ENCODE data around the gene TF.

TF gene

DNA sequence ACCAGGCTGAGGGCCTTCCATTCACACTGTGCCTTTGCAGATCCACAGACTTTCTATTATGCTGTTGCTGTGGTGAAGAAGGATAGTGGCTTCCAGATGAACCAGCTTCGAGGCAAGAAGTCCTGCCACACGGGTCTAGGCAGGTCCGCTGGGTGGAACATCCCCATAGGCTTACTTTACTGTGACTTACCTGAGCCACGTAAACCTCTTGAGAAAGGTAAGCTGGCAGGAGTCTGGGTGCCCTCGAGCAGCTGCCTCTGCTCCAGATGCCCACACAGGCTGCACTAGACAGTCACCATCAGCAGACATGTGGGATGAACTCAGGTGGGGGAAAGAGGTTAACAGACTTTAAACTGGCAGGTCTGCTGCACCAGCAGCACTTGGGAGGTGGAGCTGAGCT lies 8.3 kb downstream of the TF start:
- no peak for TF ChIP-seq ZNF274 (IDR thresholded peaks at IDR 0.05; ENCODE audit: low read depth, low read length)
- no peak overlapping the region for H3K4me3 ChIP-seq (ENCODE audit: low read length)

DNA sequence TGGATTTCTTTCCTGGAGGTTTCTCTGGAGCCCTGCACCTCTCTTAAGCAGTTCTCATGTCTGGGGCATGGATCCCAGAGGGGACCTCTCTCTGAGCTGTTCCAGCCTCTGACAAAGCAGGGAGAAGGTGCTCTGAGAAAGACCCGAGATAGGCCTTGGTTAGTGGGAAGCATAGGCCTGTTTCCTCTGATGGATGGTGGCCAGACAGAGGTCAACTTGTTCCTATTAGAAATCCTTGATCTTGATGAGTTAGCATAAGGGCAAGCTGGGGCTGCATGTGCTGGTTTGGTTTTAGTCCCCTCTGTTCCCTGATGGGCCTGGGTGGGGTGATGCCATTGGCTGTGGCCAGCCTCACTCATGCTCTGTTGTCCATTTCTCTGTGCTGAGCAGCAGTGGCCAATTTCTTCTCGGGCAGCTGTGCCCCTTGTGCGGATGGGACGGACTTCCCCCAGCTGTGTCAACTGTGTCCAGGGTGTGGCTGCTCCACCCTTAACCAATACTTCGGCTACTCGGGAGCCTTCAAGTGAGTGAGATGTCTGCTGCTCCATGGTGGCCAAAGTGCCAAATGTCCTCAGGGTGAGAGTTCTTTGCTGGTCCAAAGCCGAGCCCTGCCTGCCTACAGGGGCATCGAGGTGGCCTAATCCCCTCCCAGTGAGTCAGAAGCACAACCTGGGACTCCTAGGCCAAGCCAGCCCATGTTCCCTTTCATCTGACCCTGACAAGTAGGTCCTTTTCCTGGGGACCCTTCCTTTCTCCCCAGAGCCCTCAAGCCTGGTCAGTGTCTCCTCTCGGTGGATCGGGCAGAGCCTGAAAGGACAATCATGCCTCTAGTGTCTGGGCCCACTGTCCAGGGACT lies 9.0 kb downstream of the TF start:
- TF ChIP-seq ZNF274 (IDR thresholded peaks at IDR 0.05; ENCODE audit: low read depth, low read length): no peak
- no peak overlapping the region for H3K4me3 ChIP-seq (ENCODE audit: low read length)

DNA sequence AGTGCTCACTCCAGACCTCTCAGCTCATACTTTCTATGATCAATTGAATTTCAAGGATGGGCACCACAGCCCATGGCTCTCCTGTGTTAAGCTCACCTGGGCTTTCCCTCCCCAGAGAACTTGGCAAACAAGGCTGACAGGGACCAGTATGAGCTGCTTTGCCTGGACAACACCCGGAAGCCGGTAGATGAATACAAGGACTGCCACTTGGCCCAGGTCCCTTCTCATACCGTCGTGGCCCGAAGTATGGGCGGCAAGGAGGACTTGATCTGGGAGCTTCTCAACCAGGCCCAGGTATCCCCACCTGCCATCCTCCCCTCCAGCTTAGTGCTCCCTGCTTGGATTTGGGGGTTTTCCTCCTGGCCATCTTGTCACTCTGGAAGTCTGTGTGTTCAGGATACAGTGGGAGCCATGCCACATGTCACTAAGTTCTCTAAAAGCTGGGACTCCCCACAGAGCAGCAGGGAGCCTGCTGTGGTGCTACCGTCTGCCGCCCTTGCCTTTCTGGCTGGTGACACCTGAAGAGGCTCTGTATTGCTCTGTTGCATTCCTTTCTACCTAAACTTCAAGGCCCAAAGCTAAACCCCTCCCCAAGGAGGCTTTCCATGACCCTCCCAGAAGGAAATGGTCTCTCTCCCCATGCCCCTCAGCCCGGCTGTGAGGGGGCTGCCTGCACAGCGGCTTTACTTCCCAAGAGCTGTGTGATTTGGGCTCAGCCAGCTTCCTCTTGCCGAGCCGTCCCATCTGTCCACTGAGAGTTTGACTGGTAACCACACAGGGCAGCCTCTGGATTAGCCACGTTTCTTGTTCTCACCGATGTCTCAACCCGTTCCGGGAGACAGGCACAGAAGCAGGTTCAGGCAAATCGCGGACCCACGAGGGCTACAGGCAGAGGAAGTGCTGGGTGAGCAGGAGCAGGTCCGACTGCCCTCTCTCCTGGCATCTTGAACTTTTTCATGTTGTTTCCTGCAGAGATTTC lies 10.8 kb downstream of the TF start:
- no peak overlapping the region for H3K4me3 ChIP-seq (ENCODE audit: low read length)
- no peak for TF ChIP-seq ZNF274 (IDR thresholded peaks at IDR 0.05; ENCODE audit: low read depth, low read length)

DNA sequence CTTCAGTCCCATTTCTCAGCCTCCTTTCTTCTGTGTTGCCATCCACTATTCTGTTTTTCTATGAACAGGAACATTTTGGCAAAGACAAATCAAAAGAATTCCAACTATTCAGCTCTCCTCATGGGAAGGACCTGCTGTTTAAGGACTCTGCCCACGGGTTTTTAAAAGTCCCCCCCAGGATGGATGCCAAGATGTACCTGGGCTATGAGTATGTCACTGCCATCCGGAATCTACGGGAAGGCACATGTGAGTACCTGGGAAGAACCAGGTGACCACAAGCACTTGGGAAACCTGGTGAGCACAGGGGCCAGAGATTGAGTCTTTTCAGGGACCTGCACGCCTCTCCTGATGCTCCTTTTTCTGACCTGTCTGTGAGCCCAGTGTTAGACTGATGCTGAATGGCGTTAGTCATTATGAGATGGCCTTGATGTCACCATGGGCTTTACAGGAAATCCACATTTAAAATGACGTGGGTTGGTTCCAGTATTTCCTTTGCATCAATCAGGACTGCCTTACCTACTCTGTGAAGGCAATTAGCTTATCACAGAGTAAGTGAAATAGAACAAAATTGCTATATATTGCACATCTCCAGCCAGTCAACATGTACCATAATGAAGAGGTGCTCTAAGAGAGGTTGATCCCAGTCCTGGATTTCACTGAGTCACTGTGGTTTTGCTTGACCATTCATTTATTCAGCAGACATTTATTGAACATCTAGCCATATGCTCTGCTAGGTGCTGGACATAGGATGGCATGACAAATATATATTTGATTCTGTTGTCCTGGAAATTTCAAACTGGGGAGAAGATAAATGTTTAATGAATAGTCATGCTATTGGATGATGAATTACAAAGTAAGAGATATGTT lies 11.7 kb downstream of the TF start:
- TF ChIP-seq ZNF274 (IDR thresholded peaks at IDR 0.05; ENCODE audit: low read depth, low read length): no peak
- H3K4me3 ChIP-seq (ENCODE audit: low read length): no peak overlapping the region

DNA sequence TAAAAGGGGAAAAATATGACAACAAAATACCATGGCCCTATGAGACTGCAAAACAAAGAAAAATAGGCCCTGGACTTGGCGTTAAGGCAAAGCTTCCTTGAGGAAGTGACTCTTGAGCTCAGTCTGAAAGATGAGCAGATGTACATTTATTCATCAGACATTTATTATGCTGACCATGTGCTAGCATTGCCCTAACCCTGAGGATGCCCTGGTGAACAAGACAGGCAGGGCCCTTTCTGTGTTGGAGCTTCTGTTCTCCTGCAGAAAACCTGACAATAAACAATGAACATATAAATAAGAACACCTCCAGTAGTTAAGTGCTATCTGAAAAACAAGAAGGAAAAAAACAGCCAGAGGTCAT lies 12.4 kb downstream of the TF start:
- no peak for TF ChIP-seq ZNF274 (IDR thresholded peaks at IDR 0.05; ENCODE audit: low read depth, low read length)
- no peak overlapping the region for H3K4me3 ChIP-seq (ENCODE audit: low read length)

DNA sequence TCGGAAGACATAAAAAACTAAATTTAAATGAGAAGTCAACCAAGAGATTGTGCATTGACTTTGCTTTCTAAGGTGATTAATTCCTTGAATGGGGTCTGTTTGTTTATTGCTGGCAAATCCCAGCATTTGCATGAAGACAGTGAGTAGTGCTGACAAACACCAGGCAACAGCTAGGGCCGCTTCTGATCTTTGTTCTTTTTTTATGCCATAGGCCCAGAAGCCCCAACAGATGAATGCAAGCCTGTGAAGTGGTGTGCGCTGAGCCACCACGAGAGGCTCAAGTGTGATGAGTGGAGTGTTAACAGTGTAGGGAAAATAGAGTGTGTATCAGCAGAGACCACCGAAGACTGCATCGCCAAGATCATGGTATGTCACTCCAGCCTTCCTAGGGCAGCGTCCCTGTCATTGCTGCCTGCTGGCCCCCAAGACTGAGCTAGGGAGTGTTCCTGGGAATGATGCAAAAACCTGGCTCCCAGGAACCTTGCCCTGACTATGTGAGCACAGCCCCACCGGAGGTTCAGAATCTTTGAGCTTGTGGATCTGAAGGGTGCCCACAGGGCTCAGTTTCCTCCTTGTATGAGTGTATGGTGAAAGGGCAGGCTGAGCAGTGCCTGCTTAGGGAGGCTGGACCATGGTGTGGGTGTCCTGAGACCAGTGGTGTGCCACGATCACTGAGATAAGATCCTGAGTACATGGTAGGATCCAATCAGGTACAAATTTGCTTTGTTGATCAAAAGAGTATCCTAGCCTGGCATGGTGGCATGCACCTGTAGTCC lies 13.0 kb downstream of the TF start:
- no peak for TF ChIP-seq ZNF274 (IDR thresholded peaks at IDR 0.05; ENCODE audit: low read depth, low read length)
- no peak overlapping the region for H3K4me3 ChIP-seq (ENCODE audit: low read length)

DNA sequence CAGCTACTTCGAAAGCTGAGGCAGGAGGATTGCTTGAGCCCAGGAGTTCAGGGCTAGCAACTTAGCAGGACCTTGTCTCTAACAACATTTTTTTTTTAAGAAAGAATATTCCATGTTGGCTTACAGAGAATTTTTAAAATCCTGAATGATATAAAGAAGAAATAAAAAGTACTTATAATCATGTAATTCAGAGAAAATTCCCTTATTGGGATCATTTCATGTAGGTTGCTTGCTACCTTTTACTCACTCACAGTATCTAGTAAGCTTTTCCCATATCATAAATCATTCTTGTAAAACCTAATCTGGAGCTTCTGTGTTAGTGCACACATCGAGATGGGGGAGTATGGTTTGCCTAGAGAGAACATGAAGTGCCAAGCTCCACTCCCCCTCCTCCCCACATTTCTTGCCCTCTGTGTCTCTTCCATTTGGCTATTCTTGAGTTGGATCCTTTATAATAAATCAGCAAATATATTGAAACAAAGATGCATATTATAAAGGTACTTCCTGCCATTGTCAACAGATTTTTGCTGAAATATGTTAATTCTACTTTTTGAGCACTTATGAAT lies 13.6 kb downstream of the TF start:
- no peak overlapping the region for H3K4me3 ChIP-seq (ENCODE audit: low read length)
- TF ChIP-seq ZNF274 (IDR thresholded peaks at IDR 0.05; ENCODE audit: low read depth, low read length): no peak

DNA sequence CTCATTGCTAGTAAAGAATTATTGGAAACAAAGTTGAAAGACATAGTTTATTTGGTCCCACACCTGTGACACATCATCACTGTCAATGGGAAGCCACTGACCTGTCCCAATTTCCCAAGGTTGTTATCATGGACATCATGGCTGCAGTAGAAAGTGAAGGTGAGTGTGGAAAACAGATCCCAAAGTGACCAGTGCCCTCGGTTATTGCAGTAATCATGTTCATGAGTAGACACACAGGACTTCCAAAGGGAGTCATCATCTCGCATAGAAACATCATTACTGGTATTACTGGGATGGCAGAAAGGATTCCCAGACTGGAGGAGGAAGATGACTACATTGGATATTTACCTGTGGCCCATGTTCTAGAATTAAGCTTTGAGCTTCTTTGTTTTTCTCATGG lies 14.7 kb downstream of the TF start:
- no peak overlapping the region for H3K4me3 ChIP-seq (ENCODE audit: low read length)
- no peak for TF ChIP-seq ZNF274 (IDR thresholded peaks at IDR 0.05; ENCODE audit: low read depth, low read length)

DNA sequence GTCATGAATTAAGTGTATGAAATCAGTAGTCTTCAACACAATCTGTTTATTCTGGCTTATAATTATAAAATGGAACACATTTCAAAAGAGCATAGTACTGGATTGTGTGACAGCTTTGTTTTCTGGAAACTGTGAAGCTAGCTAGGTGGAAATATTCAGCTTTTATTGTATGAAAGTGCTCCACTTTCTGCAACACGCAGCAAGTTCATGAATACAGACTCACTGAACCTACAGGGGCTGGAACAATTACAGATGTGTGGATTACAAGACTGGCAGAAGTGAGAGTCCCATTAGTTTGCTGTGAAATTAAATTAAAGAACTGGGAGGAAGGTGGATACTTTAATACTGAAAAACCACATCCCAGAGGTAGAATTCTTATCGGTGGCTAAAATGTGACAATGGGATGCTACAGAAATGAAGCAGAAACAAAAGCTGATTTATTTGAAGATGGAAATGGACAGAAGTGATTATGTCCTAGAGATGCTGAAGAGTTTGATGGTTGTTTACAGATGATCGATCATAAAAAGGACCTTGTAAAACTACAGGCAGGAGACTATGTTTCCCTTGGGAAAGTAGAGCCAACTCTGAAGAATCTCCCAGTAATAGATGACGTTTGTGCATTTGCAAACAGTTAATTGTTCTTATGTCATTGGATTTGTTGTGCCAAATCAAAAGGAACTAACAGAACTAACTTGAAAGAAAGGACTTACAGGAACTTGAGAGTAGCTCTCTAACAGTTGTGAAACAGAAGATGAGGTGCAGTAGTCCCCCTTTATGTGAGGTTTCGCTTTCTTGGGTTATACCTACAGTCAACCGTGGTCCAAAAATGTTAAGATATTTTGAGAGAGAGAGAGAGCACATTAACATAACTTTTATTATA lies 15.7 kb downstream of the TF start:
- H3K4me3 ChIP-seq (ENCODE audit: low read length): no peak overlapping the region
- no peak for TF ChIP-seq ZNF274 (IDR thresholded peaks at IDR 0.05; ENCODE audit: low read depth, low read length)

DNA sequence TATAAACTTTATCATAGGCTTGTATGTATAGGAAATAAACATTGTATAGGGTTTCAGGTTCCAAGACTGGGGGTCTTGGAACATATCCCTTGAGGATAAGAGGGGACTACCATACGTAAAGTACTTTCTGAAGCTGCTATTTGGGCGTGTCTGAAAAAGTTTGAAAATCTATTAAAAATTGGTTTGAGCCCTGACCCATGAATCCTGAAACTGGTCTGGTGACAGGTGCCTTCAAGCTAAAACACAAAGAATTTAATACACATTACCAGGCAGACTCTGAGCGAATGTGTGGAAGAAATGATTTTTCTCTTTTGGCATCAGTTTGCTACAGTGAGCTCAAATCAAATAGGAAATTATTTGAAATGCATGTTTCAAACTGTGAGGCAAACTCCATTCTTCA lies 16.3 kb downstream of the TF start:
- TF ChIP-seq ZNF274 (IDR thresholded peaks at IDR 0.05; ENCODE audit: low read depth, low read length): no peak
- no peak overlapping the region for H3K4me3 ChIP-seq (ENCODE audit: low read length)

DNA sequence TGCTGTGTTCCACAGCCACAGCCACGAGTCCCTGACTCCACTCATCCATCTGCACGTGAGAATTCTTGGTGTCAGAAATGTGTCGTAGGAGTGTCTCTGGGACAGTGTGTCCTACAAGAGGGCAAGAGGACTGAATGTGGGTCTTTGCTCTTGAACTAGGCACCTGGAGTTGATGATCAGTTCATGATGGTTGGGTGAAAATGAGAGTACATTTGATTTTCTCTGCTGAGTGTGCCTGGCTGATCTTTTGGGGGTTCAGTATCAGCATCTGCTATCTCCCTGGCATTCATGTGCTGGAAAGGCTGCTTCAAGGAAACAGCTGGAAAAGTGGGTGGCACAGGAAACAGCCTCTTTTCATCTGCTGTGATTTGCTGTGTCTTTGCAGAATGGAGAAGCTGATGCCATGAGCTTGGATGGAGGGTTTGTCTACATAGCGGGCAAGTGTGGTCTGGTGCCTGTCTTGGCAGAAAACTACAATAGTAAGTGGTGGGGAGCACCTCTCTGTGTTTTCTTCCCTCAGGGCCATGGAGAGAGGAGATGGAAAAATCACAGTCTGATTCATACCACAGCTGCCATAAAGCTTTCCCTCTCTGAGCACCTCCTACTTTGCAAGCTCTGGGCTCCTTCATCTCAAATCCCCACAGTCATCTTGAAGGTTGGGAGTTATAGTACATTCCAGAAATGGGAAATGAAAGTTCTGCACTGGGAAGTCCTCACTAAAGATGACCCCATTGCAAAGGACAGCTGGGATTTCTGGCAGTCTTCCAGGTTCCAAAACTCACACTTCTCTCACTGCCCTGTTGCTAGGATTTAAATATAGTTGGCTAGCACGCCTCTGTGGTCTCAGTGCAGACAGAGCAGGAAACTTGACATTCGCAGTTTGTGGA lies 17.8 kb downstream of the TF start:
- no peak for TF ChIP-seq ZNF274 (IDR thresholded peaks at IDR 0.05; ENCODE audit: low read depth, low read length)
- no peak overlapping the region for H3K4me3 ChIP-seq (ENCODE audit: low read length)

All from GM08714 (cell line).